ENCODE results near the gene TMEM63B. TPM values are rescaled to one million over a fixed set of nuclear protein-coding genes. Genes with fewer than 3 reads are reported as not detected.

TMEM63B gene
- total RNA-seq, 2 donors from 2014 or later: 64.6 to 65.2 TPM

- H3K9me3 Mint-ChIP-seq: no peaks in the 10 kb centered on the region
- H3K4me1 Mint-ChIP-seq: peaks cover 66% of the 10 kb centered on the region
- Histone ChIP-seq H3K36me3 (ENCODE audit: control insufficient read depth, insufficient read depth, low read length) (no peaks in the 10 kb centered on the region), H3K4me1 (ENCODE audit: control insufficient read depth, insufficient read depth, low read length) (no peaks in the 10 kb centered on the region), H3K27me3 (ENCODE audit: control insufficient read depth, insufficient read depth, low read length, poor library complexity, severe bottlenecking) (no peaks in the 10 kb centered on the region), H3K9ac (ENCODE audit: extremely low read depth, low read length, poor library complexity, severe bottlenecking) (no peak overlapping the region), H3K9me3 (ENCODE audit: control insufficient read depth, low read length) (no peaks in the 10 kb centered on the region), H3K27ac (ENCODE audit: low read depth, low read length) (no peak overlapping the region), H3K4me3 (ENCODE audit: low read length) (peak overlapping the region; percentile 21)
- no peak for DNase-seq
- WGBS, 2 experiments (ENCODE audit: insufficient coverage in 1 of 2, insufficient read length in 1 of 2): 96% methylated on average over 2 of the region's 2 CpGs; no CpG with 5 or more reads in 1 of the 2 experiments
- TF ChIP-seq CTCF (conservative IDR thresholded peaks at IDR 0.05): no peak
- H3K27ac Mint-ChIP-seq: peak overlapping the region; percentile 14
- H3K4me3 Mint-ChIP-seq: no peak overlapping the region
- peaks cover 11% of the 10 kb centered on the region for H3K36me3 Mint-ChIP-seq (ENCODE audit: low read depth)
- H3K27me3 Mint-ChIP-seq (ENCODE audit: insufficient read depth): peaks cover 2% of the 10 kb centered on the region
Measured at GRCh38 chr6:44123544-44123943, 3.8 kb upstream of the TMEM63B start.

- peak; percentile 84 for DNase-seq
- peak overlapping the region; percentile 54 for H3K9ac ChIP-seq (ENCODE audit: extremely low read depth, low read length, poor library complexity, severe bottlenecking)
- no peak for TF ChIP-seq CTCF (conservative IDR thresholded peaks at IDR 0.05)
- peak overlapping the region; percentile 83 for H3K4me3 Mint-ChIP-seq
- no peaks in the 10 kb centered on the region for H3K27me3 ChIP-seq (ENCODE audit: control insufficient read depth, insufficient read depth, low read length, poor library complexity, severe bottlenecking)
- H3K27ac Mint-ChIP-seq: peak overlapping the region; percentile 62
- H3K9me3 ChIP-seq (ENCODE audit: control insufficient read depth, low read length): no peaks in the 10 kb centered on the region
- no peaks in the 10 kb centered on the region for H3K36me3 ChIP-seq (ENCODE audit: control insufficient read depth, insufficient read depth, low read length)
- 3 to 17% methylated on average over 7 to 29 of the region's 31 CpGs for WGBS, 2 experiments (ENCODE audit: insufficient coverage in 1 of 2, insufficient read length in 1 of 2)
- peaks cover 11% of the 10 kb centered on the region for H3K36me3 Mint-ChIP-seq (ENCODE audit: low read depth)
- H3K27ac ChIP-seq (ENCODE audit: low read depth, low read length): peak overlapping the region; percentile 59
- H3K9me3 Mint-ChIP-seq: no peaks in the 10 kb centered on the region
- H3K27me3 Mint-ChIP-seq (ENCODE audit: insufficient read depth): peaks cover 2% of the 10 kb centered on the region
- H3K4me3 ChIP-seq (ENCODE audit: low read length): peak overlapping the region; percentile 99
- H3K4me1 ChIP-seq (ENCODE audit: control insufficient read depth, insufficient read depth, low read length): no peaks in the 10 kb centered on the region
- H3K4me1 Mint-ChIP-seq: peaks cover 45% of the 10 kb centered on the region
Measured at GRCh38 chr6:44126320-44127149, 819 bp upstream of the TMEM63B start.

GRCh38 chr6:44128020-44128917 lies 915 bp downstream of the TMEM63B start:
- Mint-ChIP-seq H3K27me3 (ENCODE audit: insufficient read depth) (peaks cover 2% of the 10 kb centered on the region), H3K36me3 (ENCODE audit: low read depth) (peaks cover 12% of the 10 kb centered on the region), H3K4me1 (peaks cover 42% of the 10 kb centered on the region), H3K27ac (no peak overlapping the region), H3K4me3 (peak overlapping the region; percentile 83), H3K9me3 (no peaks in the 10 kb centered on the region)
- TF ChIP-seq CTCF (conservative IDR thresholded peaks at IDR 0.05): peak; percentile 41
- WGBS, 2 experiments (ENCODE audit: insufficient coverage in 1 of 2, insufficient read length in 1 of 2): 4 to 7% methylated on average over 23 to 49 of the region's 49 CpGs
- Histone ChIP-seq H3K9ac (ENCODE audit: extremely low read depth, low read length, poor library complexity, severe bottlenecking) (peak overlapping the region; percentile 38), H3K4me1 (ENCODE audit: control insufficient read depth, insufficient read depth, low read length) (no peaks in the 10 kb centered on the region), H3K4me3 (ENCODE audit: low read length) (peak overlapping the region; percentile 80), H3K36me3 (ENCODE audit: control insufficient read depth, insufficient read depth, low read length) (no peaks in the 10 kb centered on the region), H3K9me3 (ENCODE audit: control insufficient read depth, low read length) (no peaks in the 10 kb centered on the region), H3K27me3 (ENCODE audit: control insufficient read depth, insufficient read depth, low read length, poor library complexity, severe bottlenecking) (no peaks in the 10 kb centered on the region), H3K27ac (ENCODE audit: low read depth, low read length) (no peak overlapping the region)
- peak; percentile 80 for DNase-seq

All from endodermal cell (in vitro differentiated cells).